Measurements from ENCODE around the gene PLEKHG2. TPM values are rescaled to one million over a fixed set of nuclear protein-coding genes. Genes with fewer than 3 reads are reported as not detected.

PLEKHG2 gene
- polyA plus RNA-seq, 2 of the 4 experiments (the other 2 are of a cell fraction) = 21.6 to 41.7 TPM

- DNase-seq (ENCODE audit: low read depth in 1 of 2, low spot score in 1 of 2) (peak in 1 of 2 experiments; percentile 20), ATAC-seq (no peak), FAIRE-seq (no peak)
- peaks cover 79% of the 10 kb centered on the region for H3K4me1 ChIP-seq
- ChIA-PET POLR2A (interaction anchor here (1.2 to 3.0 kb wide), 4 partner anchors 12 to 29 kb away, joined by 3 to 140 read pairs (median 12); partner anchors contain the start of genes SUPT5H and ZFP36), CTCF (interaction anchor here (0.8 to 23.5 kb wide), 10 partner anchors 10 to 109 kb away, joined by 3 to 457 read pairs (median 6); partner anchors contain the start of genes EID2B, MED29, PAF1 and PLEKHG2)
- H3K4me2 ChIP-seq = peak overlapping the region; percentile 91
- H3K4me3 ChIP-seq = peak overlapping the region; percentile 80
- 92% methylated on average over 8 of the region's 8 CpGs for WGBS (ENCODE audit: missing lambda C conversion rate)
- peak overlapping the region; percentile 90 to 95; a peak in 5 of 6 replicates for H3K27ac ChIP-seq
- no peaks in the 10 kb centered on the region for H3K9me3 ChIP-seq
- peak; percentile 37; the same call in 1 of the 2 replicates for TF ChIP-seq FOSB (CRISPR knock-in tag; IDR thresholded peaks at IDR 0.05)
- peak; percentile 83 for TF ChIP-seq HOXA7 (CRISPR knock-in tag; IDR thresholded peaks at IDR 0.05)
- peak; percentile 9; the same call in 1 of the 2 replicates for TF ChIP-seq MAX (IDR thresholded peaks at IDR 0.05)
- peak; percentile 32; the same call in 1 of the 2 replicates for TF ChIP-seq HMGXB4 (CRISPR knock-in tag; IDR thresholded peaks at IDR 0.05; ENCODE audit: borderline replicate concordance)
- peak; percentile 5; the same call in 1 of the 2 replicates for TF ChIP-seq REST (IDR thresholded peaks at IDR 0.05)
- no peak for TF ChIP-seq NFE2L2 (conservative IDR thresholded peaks at IDR 0.05; ENCODE audit: low read length)
- peak; percentile 42; the same call in 1 of the 2 replicates for TF ChIP-seq RARB (CRISPR knock-in tag; IDR thresholded peaks at IDR 0.05)
- TF ChIP-seq ATOH8 (CRISPR knock-in tag; IDR thresholded peaks at IDR 0.05; ENCODE audit: low read depth) = no peak
- TF ChIP-seq TFCP2L1 (CRISPR knock-in tag; IDR thresholded peaks at IDR 0.05) = peak; percentile 26; the same call in 1 of the 2 replicates
Measured at GRCh38 chr19:39433480-39434079, 21.1 kb downstream of the PLEKHG2 start.

- DNase-seq (ENCODE audit: low read depth in 1 of 2, low spot score in 1 of 2) = peak in 1 of 2 experiments; percentile 38
- WGBS (ENCODE audit: missing lambda C conversion rate) = 14% methylated on average over 10 of the region's 10 CpGs
- H3K27ac ChIP-seq = peak overlapping the region; percentile 90 to 95
- peak overlapping the region; percentile 91 for H3K4me2 ChIP-seq
- FAIRE-seq = no peak
- ATAC-seq = no peak
- peaks cover 75% of the 10 kb centered on the region for H3K4me1 ChIP-seq
- ChIA-PET CTCF (interaction anchor here (0.9 to 23.5 kb wide), 16 partner anchors 10 to 238 kb away, joined by 3 to 457 read pairs (median 8); partner anchors contain the start of genes EID2B, MED29, PAF1 and PLEKHG2), POLR2A (interaction anchor here (0.6 to 3.0 kb wide), 16 partner anchors 10 to 1318 kb away, joined by 3 to 160 read pairs (median 30); partner anchors contain the start of genes DYRK1B, EID2B, MED29 and PAF1)
- H3K4me3 ChIP-seq = peak overlapping the region; percentile 80
- H3K9me3 ChIP-seq = no peaks in the 10 kb centered on the region
- TF ChIP-seq EHMT2 (IDR thresholded peaks at IDR 0.05; ENCODE audit: low read depth) = no peak
- no peak for TF ChIP-seq HOXB5 (CRISPR knock-in tag; IDR thresholded peaks at IDR 0.05)
- TF ChIP-seq RFX5 (IDR thresholded peaks at IDR 0.05) = no peak
- peak in 1 of 2 experiments; percentile 9; a peak in 3 of 5 replicates for TF ChIP-seq JUN (IDR thresholded peaks at IDR 0.05)
- TF ChIP-seq POLR2AphosphoS2 (conservative IDR thresholded peaks at IDR 0.05; ENCODE audit: low read length) = peak; percentile 94; the same call in 1 of the 2 replicates
- peak; percentile 8; the same call in 1 of the 2 replicates for TF ChIP-seq EHF (CRISPR knock-in tag; IDR thresholded peaks at IDR 0.05)
- no peak for TF ChIP-seq MAFK (IDR thresholded peaks at IDR 0.05; ENCODE audit: partially characterized antibody)
- TF ChIP-seq TP53 (CRISPR knock-in tag; IDR thresholded peaks at IDR 0.05) = peak; percentile 25; the same call in 1 of the 2 replicates
- no peak for TF ChIP-seq RNF2 (IDR thresholded peaks at IDR 0.05; ENCODE audit: borderline replicate concordance, low read depth)
- no peak for TF ChIP-seq ZNF302 (CRISPR knock-in tag; IDR thresholded peaks at IDR 0.05)
- TF ChIP-seq EP300 (IDR thresholded peaks at IDR 0.05) = peak in 1 of 2 experiments; percentile 15; a peak in 1 of 5 replicates
- no peak for TF ChIP-seq MAZ (IDR thresholded peaks at IDR 0.05; ENCODE audit: borderline replicate concordance, low read depth, low read length)
- peak; percentile 19; the same call in 1 of the 2 replicates for TF ChIP-seq ELK1 (IDR thresholded peaks at IDR 0.05; ENCODE audit: low read depth, low read length)
- 0 out of 3 replicates have a peak, but pooled peaks have one; percentile 20 for TF ChIP-seq BCL3 (IDR thresholded peaks at IDR 0.05)
Measured at GRCh38 chr19:39434123-39435076, 21.9 kb downstream of the PLEKHG2 start.

All from A549 (cell line).